ENCODE data around the gene HLA-DMA.

DNA sequence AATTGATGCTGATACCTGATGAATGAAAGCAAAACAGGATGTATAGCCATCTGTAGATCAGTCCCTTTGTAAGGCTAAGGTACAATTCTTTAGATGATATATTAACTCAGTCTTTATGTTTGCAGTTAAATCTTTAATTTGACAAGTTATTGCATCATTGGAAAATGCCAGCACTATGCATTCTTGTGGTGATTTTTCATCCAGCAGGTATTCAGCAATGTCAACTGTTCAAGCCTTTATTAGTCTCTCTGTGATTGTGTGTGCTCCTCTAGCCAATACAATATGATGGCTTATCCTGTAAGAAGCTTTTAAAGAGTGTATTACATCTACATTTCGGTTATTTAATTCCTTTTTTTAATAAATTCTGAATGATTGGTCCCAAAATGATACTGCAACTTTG, 46.4 kb downstream of the HLA-DMA start:
- TF ChIP-seq, protein P1, sequence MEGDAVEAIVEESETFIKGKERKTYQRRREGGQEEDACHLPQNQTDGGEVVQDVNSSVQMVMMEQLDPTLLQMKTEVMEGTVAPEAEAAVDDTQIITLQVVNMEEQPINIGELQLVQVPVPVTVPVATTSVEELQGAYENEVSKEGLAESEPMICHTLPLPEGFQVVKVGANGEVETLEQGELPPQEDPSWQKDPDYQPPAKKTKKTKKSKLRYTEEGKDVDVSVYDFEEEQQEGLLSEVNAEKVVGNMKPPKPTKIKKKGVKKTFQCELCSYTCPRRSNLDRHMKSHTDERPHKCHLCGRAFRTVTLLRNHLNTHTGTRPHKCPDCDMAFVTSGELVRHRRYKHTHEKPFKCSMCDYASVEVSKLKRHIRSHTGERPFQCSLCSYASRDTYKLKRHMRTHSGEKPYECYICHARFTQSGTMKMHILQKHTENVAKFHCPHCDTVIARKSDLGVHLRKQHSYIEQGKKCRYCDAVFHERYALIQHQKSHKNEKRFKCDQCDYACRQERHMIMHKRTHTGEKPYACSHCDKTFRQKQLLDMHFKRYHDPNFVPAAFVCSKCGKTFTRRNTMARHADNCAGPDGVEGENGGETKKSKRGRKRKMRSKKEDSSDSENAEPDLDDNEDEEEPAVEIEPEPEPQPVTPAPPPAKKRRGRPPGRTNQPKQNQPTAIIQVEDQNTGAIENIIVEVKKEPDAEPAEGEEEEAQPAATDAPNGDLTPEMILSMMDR (IDR thresholded peaks at IDR 0.05) = no peak
- no peak for TF ChIP-seq POLR2A (IDR thresholded peaks at IDR 0.05)

All from thyroid gland (tissue), 4 donors.